HG02973 (cell line): Measurements from ENCODE around the gene EGF.
"Not testable (repeated sequence)": the region's sequence is repeated elsewhere in the genome, so short reads cannot be mapped to it uniquely, and the experiment has no call there.

Experiments used
- ATAC-seq: cut with Tn5 transposase; IDR thresholded peaks from one replicate; pipeline ENCODE4 v1.9.1; 2021; ENCODE audit warnings: moderate library complexity; ENCODE audit not compliant: unreplicated experiment

EGF gene

GRCh38 chr4:109913596-109914241 is 1.0 kb downstream of the EGF start:
- no peak for ATAC-seq

DNA sequence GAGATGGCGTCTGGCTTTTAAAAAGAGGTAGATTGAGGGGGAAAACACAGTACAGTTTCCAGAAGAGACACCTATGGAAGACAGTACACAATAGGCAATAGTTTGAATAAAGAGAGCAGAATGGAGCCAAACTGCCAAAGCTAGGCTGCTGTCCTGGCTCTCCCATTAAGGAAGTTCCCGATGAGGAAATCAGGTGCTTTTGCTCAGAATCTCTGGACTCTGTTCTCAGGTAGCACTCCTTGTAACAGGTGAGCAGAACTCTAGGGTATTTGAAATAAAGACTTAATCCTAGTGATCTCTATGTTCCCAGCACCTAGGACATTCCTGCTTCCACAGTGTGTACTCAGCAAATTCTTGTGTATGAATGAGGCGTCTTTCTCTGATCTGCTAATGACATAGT is 1.6 kb downstream of the EGF start:
- no peak for ATAC-seq

- ATAC-seq, result no peak
Observed at GRCh38 chr4:109915385-109916026, 2.8 kb downstream of the EGF start.

GRCh38 chr4:109916027-109916409 is 3.3 kb downstream of the EGF start:
- peak; percentile 60 for ATAC-seq

GRCh38 chr4:109921384-109921808 is 8.7 kb downstream of the EGF start:
- ATAC-seq, result no peak

GRCh38 chr4:109925396-109925795 is 12.7 kb downstream of the EGF start:
- ATAC-seq, result no peak

DNA sequence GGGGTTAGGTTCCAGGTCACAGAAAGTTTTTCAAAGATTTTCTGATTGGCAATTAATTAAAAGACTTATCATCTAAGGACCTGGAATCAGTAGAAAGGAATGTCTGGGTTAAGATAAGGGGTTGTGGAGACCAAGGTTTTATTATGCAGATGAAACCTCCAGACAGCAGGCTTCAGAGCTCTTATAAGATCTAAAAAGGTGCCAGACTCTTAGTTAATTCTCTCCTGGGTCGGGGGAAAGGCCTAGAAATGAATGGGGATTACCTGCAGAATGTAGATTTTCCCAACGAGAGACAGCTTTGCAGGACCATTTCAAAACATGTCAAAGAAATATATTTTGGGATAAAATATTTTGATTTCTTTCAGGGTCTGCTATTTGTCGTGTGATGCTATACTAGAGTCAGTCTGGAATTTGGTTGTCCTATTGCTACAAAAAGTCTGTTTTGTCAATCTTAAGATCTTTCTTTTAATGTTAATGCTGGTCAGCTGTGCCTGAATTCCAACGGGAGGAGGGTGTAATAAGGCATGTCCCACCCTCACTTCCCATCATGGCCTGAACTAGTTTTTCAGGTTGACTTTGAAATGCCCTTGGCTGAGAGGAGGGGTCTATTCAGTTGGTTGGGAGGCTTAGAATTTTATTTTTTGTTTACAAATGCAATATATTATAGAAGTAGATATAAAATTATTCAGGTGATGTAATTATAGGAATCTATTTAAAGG is 15.8 kb downstream of the EGF start:
- no peak for ATAC-seq

DNA sequence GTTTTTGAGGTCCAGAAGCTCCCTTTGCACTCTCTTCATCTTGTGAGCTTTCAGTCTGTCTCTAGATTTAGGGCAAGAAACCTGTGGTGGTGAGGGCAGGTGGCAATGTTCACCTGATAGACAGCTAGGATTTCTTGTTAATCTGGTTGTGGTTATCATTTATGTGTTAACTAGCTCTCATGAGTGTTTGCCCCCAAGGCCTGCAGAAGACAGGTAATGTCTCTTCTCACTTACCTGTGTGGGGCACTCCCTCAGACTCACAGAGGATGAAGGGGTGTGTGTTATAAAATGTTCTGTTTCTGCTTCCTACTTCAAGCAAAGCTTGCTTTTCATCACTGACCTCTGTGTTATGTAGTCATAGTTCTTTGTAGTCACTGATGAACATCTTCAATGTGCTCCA is 17.8 kb downstream of the EGF start:
- ATAC-seq, result no peak

DNA sequence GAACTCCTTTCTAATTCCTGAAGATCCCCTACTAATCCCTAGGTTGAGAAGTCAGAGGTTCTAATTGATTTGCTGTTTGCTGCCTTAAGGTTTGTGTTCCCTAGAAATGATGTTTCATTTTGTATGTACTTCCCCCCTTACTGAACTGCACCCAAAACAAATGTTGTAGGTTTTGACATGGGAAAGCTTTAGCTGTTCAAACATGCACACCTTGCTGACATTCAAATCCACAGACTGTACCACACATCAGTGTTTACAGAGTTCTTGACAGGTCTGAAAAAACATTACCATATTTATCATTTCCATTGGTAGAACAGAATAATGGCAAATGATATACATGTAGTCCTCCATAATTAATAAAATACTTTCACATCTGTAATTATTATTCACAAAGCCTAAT is 18.2 kb downstream of the EGF start:
- no peak for ATAC-seq

DNA sequence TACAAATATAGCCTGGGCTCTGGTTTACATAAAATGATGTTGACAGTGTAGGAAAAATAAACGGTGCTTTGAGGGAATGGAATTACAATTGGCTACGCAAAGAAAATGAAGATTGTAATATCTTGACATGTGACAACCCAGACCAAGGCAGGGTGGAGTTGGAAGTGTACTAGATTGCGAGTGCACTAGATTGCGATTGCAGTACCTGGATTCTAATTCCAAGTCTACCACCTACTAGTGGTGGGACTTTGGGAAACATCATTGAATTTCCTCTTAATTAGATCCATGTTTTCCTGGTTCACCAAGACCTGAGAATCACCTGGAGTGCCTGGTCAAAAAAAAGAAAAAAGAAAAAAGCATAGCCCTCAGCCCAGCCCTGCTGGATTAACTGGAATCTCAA is 18.6 kb downstream of the EGF start:
- no peak for ATAC-seq

DNA sequence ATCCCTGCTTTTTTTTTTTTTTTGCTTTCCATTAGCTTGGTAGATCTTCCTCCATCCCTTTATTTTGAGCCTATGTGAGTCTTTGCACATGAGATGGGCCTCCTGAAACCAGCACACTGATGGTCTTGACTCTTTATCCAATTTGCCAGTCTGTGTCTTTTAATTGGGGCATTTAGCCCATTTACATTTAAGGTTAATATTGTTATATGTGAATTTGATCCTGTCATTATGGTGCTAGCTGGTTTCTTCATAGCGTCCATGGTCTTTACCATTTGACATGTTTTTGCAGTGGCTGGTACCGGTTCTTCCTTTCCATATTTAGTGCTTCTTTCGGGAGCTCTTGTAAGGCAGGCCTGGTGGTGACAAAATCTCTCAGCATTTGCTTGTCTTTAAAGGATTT is 24.7 kb downstream of the EGF start:
- not testable (repeated sequence) for ATAC-seq

DNA sequence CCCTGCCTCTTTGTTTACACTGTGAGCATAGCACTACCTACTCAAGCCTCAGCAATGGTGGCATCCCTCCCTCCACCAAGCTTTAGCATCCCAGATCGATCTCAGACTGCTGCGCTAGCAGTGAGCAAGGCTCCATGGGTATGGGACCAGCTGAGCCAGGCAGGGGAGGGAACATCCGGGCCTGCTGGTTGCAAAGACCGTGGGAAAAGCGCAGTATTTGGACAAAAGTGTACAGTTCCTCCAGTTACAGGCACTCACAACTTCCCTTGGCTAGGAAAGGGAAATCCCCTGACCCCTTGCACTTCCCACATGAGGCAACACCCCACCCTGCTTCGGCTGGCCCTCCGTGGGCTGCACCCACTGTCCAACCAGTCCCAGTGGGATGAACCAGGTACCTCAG is 26.5 kb downstream of the EGF start:
- no peak for ATAC-seq

DNA sequence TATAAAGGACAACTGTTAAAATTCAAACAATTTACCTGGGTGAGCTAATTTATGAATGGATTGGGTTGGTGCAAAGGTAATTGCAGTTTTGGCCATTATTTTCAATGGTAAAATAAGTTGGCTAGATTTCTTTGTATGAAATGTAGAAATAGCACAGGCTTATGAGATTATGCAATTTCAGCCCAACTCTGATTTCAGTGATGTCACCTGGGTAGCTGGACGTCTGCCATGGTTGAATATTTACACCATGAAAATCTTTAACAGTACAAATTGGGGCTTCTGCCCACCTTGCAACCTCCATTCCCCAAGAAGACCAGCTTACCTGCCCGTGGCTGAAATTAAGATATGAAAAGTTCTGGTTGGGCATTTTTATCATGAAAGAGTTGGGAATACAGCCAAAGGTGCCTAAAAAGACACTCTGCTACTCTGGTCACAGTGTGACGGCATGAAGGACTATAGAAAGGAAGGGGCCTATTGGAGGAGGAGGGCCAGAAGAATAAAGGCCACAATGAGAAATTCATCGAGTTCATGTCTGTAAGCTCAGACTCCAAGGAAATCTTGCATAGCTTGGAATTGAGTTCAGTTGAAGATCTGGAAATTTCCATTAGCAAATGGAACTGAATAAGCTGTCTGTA is 29.7 kb downstream of the EGF start:
- no peak for ATAC-seq

GRCh38 chr4:109943745-109944144 is 31.1 kb downstream of the EGF start:
- ATAC-seq, result no peak

GRCh38 chr4:109944591-109944990 is 31.9 kb downstream of the EGF start:
- ATAC-seq, result no peak

DNA sequence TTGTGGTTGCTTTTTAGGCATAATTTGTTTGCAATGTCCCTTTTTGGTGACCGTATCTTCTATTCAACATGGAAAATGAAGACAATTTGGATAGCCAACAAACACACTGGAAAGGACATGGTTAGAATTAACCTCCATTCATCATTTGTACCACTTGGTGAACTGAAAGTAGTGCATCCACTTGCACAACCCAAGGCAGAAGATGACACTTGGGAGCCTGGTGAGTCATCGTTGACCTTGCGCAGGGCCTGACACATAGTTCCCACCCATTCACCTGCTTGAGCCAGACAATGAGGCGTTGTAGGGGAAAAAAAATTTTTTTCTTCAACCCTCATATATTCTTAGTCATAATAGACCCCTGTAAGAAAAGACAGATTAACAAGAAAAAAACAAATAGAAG is 32.4 kb downstream of the EGF start:
- no peak for ATAC-seq

GRCh38 chr4:109946120-109946519 is 33.4 kb downstream of the EGF start:
- no peak for ATAC-seq

DNA sequence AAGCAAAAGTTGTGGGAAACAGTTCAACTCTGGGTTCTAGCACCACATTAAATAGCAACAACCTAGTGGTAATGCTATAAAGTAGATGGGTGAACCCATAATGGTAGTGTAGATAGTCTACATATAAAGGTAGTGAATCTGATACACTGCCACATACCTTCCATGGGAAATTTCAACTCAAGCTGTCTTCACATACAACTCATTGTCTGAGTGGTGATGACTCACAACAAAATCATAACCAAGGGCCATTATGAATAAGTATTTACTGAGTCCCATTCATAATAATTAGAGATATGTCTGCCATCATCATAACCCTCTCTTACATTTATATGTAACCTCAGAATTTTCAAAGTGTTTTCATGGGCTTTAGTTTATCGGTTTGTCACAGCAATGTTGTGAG is 34.8 kb downstream of the EGF start:
- peak; percentile 67 for ATAC-seq

DNA sequence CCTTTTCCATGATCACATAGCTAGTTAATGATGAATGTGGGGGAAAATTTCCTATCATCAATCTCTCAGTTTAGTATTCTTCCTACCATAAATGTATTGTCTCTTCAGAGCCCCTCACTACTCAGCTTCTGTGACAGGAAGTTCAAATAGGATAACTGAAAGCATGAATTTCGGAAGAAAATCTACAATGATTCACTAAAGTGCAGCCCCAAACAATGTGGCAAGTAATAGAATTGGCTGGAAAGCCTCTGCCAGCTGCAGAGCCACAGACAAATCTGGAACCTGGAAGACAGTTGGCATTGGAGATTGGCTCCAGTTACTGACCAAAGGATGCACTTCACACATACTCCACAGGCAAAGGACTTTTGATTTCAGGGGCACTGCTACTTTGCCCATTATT is 35.2 kb downstream of the EGF start:
- no peak for ATAC-seq

GRCh38 chr4:109949099-109949718 is 36.5 kb downstream of the EGF start:
- ATAC-seq, result not testable (repeated sequence)

DNA sequence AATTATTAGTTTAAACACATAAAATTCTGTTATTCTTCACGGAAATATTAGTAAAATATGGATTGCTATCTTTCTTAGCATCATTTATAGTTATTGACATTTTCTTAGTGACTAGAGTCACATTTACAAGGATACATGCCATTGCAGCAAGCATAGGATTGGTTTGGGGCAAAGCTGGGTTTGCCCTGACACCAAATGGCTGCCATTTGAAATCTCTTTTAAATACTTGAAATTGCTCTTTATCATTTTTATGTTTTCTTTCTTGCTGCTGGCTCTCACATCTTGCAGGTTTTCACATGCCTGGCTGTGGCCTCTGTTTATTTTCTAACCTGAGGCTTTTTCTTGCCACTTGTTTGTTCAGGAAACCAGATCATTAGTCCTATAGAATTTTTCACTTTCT is 39.9 kb downstream of the EGF start:
- ATAC-seq, result no peak
